ENCODE data around the gene TFAP2E.
"Not testable (repeated sequence)": the region's sequence is repeated elsewhere in the genome, so short reads cannot be mapped to it uniquely, and the experiment has no call there.

The TFAP2E gene

DNA sequence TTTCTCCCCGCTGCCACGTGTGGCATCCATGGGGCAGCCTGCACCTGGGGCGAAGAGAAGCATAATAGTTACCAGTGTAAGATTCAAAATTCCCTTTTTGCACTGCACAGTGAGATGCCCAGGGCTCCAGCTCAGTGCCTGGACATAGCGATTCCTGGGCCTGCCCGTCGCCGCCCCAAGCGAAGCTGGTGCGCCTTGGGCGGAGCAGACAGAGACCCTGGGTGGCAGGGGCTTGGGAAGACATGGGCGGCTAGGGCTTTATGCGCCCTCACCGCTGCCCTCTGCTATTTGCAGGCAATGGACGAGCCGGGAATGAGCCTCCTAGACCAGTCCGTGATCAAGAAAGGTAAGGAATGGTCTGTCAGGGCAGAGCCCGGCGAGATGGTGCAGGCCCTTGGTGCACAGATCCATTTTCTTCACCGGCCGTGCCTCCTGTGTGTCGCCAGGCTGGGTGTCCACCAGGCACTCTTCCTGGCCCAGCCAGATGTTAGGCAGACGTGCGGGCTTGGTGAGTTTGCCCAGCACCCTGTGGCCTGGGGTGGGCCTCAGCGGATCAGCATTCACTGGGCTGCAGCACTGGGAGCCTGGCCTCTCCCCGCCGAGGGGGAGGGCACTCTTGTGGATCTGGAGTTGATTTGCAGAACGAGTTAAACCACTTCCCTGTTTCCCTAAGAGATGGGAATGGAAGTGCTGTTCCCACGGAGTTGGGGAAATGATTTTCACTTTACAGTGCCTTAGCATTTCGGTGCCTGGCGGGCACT is 1.7 kb downstream of the TFAP2E start:
- no peak for FAIRE-seq

- FAIRE-seq = no peak
Measured at GRCh38 chr1:35575416-35575958, 2.4 kb downstream of the TFAP2E start.

- FAIRE-seq = no peak
Measured at GRCh38 chr1:35576061-35576765, 3.1 kb downstream of the TFAP2E start.

GRCh38 chr1:35576766-35577070 is 3.6 kb downstream of the TFAP2E start:
- FAIRE-seq = not testable (repeated sequence)

- FAIRE-seq = no peak
Measured at GRCh38 chr1:35577071-35577998, 4.2 kb downstream of the TFAP2E start.

DNA sequence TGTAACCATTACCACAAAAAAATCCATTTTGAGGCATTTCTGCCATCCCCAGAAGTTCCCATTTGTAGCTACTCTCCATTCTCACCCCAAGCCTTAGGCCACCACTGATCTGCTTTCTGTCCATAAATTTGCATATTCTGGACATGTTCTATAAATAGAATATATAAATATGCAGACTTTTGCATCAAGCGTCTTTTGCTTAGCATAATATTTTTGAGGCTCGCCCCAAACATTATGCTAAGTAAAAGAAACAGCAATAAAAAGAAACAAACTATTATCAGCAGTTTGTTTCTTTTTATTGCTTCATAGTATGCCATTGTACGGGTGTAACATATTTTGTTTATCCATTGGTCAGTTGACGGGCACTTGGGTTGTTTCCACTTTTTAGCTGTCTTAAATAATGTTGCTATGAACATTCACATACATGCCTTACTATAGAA is 7.9 kb downstream of the TFAP2E start:
- no peak for FAIRE-seq

DNA sequence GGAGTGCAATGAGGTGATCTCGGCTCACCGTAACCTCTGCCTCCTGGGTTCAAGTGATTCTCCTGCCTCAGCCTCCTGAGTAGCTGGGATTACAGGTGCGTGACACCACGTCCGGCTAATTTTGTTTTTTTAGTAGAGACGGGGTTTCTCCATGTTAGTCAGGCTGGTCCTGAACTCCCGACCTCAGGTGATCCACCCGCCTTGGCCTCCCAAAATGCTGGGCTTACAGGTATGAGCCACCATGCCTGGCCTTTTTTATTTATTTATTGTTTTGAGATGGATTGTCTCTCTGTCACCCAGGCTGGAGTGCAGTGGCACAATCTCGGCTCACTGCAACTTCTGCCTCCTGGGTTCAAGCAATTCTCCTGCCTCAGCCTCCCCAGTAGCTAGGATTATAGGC is 8.5 kb downstream of the TFAP2E start:
- not testable (repeated sequence) for FAIRE-seq

DNA sequence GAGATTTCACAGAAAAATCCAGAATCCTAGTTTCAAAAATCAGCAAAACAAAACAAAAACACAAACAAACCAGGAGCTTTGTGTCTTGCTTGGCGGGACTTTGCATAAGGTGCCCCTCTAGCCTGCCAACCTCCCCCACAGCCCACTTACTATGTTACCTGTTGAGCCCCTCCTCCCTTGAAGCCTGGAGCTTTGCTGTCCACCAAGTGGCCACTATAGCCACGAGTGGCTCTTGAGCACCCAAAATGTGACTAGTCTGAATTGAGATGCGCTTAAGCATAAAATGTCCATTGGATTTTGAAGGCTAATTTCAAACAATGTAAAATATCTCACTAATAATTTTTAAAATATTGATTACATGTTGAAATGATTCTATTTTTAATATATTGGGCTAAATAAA is 12.2 kb downstream of the TFAP2E start:
- FAIRE-seq = no peak

GRCh38 chr1:35585805-35586204 is 12.7 kb downstream of the TFAP2E start:
- FAIRE-seq = not testable (repeated sequence)

GRCh38 chr1:35586808-35587207 is 13.7 kb downstream of the TFAP2E start:
- FAIRE-seq = no peak

DNA sequence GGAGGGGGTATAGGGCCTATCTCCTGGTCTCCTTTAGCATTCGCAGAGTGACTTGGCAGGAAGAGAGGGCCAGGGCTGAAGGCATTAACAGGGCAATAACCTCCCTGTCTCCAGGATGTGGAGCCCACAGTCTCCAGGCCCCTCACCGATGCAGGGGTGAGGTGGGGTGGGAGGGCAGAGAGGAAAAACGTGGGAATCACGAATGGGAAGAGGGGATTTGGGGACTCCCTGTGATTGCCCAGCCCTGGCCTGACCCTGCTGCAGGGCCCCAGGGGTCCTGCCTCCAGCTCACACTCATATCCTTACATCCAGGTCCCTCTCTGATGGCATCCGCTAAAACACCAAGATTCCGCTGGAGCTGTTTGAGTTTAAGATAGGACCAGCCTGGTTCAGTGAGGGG is 14.6 kb downstream of the TFAP2E start:
- no peak for FAIRE-seq

DNA sequence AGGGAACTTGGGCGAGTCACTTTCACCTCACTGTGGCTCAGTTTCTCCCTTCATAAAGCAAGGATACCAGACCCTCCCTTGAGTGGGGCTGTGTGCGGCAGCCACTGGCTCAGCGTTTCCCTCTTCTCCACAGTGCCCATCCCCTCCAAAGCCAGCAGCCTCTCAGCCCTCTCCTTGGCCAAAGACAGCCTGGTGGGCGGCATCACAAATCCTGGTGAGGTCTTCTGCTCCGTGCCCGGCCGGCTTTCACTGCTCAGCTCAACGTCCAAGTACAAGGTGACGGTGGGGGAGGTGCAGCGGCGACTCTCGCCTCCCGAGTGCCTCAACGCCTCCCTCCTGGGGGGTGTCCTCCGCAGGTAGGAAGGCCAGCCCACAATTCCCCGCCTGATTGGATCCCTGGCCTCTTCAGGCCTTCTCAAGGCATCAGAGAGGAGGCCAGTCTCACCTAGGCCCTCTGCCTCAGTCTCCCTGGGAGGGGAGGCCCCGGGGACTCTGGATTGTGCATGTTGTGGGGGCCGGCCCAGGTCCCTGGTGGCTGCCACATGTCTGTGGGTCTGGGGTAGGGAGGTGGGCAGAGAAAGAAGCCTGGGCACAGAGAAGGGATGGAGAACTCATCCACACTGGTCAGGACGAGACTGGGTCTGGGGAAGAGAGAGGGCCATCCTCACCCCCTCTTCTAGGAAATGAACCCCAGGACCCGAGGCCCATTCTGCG is 15.2 kb downstream of the TFAP2E start:
- FAIRE-seq = no peak

DNA sequence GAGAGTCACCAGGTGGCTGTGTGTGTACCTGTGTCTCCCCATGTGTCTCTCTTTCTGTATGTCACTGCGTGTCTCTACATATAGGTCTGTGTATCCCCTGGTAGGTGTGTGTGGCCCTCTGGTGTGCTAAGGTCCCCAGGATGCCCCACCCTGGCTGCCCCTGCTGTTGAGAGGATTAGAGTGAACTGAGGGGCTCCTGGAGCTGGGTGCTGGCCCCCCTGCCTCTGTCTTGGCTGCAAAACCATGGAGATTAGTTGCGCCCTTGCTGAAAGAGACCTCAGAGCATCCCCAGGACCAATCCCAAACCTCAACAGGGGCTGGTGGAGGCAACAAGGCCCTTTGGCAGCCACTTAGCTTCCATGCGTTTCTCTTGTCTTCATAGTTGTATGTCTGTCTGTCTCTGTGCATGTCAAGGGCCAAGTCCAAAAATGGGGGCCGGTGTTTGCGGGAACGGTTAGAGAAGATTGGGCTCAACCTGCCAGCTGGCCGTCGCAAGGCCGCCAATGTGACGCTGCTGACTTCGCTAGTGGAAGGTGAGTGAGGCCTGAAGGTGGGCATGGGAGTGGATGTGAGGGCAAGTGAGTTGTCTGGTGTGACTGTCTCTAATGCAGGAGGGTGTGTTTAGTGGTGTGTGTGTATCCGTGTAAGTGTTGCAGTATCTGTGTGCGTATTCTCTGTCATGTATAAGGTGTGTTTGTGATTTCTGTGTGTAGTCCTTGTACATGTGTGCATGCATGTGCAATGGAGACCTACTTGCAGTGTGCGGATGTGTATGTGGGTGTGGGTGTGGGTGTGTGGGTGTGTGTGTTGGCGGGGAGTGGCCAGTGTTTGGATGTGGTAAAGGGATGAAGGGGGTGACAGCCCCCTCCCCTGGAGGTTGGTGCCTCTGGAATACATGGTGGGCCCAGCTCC is 16.7 kb downstream of the TFAP2E start:
- no peak for FAIRE-seq

GRCh38 chr1:35590476-35591040 is 17.4 kb downstream of the TFAP2E start:
- FAIRE-seq = no peak

- no peak for FAIRE-seq
Measured at GRCh38 chr1:35591211-35591610, 18.1 kb downstream of the TFAP2E start.

- FAIRE-seq = no peak
Measured at GRCh38 chr1:35592991-35593769, 20.1 kb downstream of the TFAP2E start.

GRCh38 chr1:35594005-35594760 is 21.1 kb downstream of the TFAP2E start:
- FAIRE-seq = no peak

DNA sequence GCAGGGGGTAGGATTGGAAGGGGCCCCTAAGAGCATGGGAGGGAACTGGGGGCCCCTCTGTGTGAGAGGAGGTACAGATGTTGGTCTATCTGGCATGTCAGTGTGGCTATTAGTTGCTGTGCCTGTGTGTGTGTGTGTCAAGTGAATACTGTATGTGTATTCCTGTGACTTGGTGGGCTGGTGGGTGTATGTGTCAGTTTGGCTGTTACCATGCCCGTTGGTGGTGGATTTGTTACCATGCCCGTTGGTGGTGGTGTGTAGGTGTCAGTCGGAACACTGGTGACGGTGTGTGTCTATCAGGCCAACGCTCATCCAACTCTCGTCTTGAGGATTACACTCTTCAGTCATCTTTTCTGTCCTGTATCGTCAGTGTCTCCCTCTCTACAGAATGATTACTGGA is 22.6 kb downstream of the TFAP2E start:
- FAIRE-seq = no peak

DNA sequence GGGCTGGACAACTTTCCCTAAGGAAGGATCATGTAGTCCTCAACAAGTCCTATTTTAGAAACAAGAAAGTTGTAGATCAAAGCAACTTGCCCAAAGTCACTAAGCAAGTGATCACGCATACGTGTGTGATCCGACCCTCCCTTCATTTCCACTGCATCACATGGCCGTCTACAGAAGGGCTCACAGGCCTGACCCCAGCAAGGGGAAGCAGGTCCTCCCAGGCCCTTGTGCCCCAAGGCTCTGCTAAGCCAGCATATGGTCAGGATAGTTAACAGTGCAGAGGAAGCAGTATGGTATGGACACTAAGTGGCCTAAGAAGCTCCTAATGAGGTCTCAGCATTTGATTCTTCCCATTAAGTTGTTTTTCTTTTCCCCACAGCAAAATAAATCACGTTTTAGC is 24.8 kb downstream of the TFAP2E start:
- FAIRE-seq = no peak

Data from TTC549 (cell line).